HG03520 (cell line): ENCODE data around the gene TCF7L2.

Experiments
- ATAC-seq: cut with Tn5 transposase; IDR thresholded peaks from one replicate; pipeline ENCODE4 v1.9.1; 2021; ENCODE audit warnings: mild to moderate bottlenecking, moderate library complexity; ENCODE audit not compliant: unreplicated experiment

TCF7L2 gene

DNA sequence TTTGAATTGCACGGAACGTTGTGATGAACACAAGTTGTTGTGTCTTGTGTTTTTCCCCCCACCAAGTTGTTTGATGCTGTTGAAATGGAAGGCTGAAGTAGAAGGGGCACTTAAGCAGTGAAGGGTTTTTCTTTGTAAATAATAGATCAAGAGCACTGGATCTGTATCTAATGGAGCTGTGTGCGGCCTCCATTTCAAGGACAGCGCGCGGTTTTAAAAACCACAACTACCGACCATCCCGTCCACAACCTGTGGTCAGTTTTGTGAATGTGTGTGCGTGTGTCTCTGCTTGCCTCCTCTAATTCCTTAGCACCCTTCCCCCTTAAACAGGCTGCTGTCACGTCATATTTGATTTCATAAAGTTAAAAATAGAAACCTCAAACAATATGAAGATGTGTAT is 165.5 kb downstream of the TCF7L2 start:
- ATAC-seq, result no peak

DNA sequence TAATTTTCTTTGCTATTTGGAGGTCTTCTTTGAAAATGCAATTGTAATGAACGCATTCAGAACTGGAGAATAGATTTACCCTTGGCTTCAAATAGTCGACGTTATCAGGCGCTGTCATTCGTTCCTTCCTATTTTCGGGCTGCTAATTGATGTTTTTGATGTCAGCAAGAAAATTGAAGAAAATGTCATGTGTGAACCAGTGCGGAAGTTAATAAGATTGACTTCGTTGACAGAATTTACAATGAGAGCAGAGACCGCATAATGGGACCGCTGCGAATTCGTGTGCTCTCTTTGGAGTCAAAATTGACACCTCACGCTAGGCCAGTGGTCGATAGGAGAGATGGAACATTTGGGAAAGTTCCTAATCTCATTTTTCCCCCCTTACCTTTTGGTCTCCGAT is 168.8 kb downstream of the TCF7L2 start:
- ATAC-seq, result no peak

DNA sequence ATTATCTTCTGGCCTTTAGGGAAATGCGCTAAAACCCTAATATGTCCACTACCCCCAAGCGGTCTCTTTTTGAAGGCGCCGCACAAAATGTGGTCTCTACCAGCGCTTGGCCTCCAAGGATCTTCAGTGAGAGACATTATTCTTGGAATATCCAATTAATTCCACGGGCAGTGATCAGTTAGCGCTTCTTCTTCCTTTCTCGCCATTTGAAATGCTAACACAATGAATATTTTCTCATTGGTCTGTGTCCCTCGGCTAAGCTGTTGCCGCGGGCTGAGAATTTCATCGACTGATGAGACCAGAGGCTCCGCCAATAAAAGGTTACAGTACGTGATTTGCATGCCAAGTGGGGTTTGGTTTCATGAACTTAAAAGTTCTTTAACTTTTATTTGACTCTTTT is 169.8 kb downstream of the TCF7L2 start:
- no peak for ATAC-seq

DNA sequence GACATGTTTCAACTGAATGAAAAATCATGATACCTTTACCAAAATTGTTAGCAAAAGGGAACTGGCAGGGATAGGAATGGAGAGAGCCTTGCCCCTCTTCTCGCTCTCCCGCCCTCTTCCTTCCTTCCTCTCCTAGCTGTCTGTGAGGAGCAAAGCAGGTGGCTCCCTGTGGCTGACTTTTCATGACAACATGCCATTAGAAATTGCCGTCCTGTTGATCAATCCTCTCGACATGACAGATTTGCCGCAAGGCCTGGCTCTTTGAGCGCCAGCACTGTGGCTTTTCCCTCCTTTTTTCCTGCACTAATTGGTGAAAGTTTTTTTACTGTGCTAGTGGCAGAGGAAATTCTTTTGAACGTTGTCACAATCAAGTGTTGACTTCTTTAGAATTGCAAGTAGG is 171.1 kb downstream of the TCF7L2 start:
- ATAC-seq, result no peak

DNA sequence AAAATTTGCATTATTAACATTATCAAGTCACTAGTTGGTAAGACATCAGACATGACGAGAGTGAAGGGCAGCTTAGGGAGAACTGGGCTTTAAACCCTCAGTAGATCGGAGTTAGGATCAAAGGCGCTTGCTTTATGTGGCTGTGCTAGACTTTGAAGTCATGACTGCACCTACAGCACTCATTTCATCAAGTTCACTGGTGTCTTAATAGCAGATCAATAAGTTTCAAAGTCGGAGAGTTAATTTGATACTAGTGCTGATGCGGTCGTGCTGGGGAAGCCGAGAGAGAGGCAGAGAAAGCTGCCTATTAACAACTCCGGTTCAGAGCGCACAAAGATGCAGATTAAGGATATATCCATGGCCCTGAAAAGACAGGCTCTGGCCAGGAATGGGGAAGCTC is 172.9 kb downstream of the TCF7L2 start:
- no peak for ATAC-seq

DNA sequence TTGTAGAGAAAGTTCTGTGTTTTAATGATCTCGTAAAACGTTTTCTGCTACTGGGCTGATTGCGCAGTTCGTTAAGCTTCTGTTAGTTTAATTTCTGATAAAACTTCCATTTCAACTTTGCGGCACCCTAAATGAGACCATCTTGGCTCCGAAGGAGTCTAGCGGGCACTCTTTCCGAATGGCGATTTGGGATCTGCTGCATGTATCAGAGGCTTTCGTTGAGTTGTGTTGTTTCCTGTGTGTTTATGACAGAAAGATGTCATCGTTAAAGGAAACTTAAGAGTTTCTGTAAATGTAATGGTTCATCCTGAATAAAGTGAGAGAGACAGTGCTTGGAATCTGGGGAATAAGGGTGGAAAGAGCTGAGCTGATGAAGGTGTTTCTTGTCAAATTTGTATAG is 174.7 kb downstream of the TCF7L2 start:
- no peak for ATAC-seq

DNA sequence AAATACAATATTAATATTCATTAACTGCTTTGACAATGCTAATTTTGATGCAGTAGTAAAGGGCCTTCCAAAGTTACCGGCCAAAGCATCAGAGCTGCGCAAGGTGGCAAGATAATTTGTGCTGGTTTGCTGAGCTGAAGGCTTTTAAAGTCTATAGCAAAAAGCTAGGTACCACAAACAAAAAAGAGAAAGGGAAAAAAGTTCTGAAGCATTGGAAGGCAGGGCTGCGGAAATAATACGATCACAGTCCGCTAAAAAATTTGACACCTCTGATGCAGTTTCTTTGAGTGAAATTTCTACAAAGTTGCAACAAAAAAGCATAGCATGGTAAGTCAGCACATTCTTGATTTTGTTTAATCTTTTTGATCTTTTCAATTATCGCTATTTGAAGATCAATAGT is 175.6 kb downstream of the TCF7L2 start:
- ATAC-seq, result no peak

DNA sequence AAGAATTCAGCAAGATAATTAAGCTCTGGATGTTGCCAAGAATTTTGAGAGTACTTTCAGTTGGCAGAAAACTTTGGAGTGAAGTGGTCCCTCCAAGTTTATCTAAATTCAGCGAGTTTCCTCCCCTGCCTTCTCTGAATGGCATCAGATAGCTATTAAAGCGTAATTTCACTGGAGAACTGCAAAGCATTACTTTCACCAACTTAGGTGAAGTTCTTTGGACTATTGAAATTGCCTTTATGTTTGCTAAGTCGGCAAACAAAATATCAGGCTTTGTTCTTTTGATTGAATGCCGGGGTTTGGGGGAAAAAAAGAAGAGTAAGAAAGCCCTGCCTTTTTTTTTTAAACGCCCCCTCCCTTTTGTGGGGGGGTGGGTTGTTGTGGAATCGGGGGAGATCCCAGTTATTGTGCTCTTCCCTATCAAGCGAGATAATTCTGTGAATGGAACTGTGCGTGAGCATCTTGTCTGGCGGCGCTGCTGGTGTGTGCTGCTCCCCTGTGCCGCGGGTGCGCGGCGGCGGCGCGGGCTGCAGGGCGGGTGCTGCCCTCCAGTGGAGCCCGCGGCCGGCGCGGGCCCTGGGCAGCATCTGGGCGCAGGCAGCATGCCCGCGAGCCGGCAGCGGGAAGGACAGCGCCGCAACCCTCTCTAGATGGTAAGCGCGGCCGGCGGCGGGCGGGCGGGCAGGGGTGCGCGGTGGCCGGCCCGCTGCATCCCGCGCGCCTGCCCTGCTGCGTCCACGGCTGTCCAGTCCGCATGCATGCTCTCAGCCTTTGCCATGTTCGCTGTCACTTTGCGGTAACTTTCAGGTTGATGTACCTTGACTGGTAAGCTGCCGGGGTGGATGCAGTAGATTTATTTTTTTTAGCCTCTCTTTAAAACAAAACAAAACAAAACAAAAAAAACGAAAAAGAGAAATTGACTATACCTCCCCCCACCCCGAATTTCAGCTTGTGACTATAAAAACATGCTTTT is 176.5 kb downstream of the TCF7L2 start:
- ATAC-seq, result no peak

DNA sequence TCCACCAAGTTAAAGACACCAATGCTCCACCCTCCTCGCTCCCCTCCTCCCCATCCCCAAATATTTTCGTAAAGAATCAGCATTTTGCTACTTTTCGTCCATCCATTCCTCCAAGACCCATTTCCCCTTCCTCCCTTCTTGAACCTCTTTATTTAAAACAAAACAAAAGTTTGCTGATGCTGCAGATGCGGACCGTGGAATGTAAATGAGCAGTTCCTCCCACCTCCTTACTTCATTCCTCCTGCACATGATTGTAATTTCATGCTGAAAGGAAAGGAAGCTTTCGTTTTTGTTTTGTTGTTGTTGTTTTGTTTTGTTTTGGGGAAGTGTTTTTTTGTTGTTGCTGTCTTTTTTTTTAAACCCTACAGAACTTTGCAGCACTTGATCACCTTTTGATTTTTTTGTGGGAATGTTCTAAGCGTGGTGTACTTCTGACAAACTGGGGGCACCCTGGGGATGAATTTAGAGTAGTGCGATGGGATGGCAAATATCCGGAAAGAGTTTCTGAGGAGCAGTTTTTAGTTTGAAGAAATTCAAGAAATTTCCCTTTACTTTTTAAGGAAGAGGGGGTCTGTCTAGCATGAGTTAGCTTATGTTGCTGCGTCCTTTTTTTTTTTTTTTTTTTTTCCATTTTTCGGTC is 177.3 kb downstream of the TCF7L2 start:
- ATAC-seq, result no peak

DNA sequence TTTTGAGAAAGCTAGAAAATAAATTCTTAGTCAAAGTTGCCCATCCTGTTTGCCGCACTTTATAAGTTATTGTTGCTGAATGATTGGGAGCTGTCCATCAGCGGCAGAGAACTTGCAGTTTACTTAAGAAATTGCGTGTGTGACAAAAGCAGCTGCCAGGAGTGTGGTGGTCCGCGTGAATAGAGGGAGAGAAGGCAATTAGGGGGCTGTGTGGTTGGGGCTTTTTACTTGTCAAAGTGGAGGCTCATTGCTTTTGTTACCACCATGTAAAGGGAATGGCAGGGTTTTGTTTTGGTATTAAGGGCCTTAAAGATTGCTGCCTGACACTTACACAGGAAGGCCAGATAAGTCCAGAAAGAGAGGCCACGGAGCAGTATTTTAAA is 177.8 kb downstream of the TCF7L2 start:
- no peak for ATAC-seq

DNA sequence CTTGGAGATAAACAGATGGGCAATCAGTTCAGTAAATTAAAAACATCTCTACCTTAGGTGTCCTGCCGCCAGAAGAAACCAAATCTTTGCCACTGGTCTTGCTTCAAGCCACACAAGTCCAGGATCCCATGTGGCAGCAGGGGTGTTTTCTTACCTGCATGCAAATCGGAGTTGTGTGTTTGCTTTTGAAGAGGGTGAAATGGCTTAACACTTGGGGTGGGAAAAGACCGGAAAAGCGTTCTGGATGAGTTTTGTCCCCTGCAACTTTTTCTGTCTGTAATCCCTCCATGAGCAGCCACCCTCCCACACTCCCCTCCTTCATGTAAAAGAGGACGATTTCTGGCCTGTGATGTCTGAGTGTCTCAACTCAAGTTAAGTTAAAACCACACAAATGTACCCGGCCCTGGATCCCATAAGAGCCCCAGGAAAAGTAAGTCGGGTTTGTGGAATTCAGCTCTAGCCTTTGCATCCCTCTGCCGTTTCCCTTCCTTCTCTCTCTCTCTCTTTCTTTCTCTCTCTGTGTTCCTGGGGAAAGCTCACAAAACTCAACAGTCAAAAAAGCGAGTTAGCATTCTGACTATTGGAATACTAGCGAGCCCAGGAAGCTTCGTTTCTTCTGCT is 178.5 kb downstream of the TCF7L2 start:
- no peak for ATAC-seq

DNA sequence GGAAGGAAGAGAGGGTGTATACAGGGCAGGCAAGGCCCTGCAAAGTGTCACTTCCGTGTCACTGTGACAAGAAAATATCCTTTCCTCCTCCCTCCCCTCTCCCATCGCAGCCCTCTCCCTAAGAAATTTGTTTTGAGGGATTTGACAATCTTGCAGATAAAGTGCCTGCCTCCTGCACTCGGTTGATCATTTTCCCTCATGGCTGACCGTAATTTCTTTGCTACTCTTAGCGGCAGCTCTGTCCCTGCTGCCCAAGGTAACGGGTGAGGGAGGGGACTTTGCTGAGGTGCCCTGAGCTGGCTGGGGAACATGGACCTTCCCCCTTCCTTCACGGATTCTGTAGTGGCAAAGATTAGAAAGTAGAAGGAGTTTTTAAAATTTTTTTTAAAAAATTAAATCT is 179.1 kb downstream of the TCF7L2 start:
- no peak for ATAC-seq

DNA sequence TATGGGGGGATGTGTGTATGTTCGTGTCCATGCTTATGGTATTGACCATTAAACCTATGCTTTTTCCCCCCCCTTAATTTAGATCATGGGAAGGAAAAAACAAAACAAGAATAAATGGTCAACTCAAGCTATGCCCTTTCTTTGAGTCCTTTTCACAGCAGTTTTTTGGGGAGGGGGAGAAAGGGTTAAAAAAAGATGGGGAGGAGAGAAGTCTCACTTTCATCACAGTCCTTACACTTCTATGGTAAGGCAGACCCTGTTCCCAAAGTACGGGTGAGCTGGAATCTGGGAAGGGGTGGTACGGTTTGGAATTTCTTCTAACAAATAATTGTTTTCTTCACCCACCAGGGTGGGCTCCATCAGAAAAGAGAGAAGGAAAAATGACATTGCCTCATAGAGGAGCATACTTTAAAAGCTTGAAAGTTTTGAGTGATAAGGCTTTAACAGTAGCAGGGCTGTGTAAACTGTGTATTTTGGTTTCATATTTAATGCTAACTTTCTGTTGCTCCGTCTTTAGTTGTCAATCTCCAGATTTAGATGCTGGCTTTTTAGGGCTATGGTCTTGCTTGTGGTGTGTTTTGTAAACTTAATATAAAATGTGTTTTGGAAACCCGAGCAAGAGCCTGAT is 180.1 kb downstream of the TCF7L2 start:
- no peak for ATAC-seq

DNA sequence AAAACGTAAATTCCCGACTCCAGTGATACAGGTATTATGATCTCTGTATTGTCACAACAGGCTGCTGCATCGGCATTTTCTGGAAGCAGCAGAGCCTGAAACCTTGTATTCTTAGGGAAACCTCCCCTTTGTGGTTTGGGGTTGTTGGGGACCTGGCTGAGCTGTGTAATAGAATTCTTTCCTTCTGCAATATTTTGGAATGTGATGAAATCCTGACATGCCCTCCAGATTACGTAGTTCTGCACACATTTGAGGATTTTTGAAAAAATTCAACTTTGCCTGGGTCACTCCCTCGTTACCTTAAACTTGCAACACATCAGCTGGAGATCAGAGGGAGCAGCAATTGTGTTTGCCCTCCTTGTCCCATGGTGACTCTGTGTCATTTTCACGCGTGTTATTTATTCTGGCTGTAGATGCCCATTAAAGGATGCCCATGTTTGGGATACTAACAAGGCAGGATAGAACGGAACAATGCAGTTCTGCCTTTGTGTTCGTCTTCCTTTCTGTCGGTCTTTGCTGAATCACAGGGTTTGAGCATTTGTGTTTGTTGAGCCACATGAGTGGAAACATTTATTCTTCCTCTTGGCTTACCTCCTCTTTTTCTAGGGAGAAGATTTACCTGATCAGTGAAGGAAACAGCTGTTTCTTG is 181.7 kb downstream of the TCF7L2 start:
- ATAC-seq, result no peak

DNA sequence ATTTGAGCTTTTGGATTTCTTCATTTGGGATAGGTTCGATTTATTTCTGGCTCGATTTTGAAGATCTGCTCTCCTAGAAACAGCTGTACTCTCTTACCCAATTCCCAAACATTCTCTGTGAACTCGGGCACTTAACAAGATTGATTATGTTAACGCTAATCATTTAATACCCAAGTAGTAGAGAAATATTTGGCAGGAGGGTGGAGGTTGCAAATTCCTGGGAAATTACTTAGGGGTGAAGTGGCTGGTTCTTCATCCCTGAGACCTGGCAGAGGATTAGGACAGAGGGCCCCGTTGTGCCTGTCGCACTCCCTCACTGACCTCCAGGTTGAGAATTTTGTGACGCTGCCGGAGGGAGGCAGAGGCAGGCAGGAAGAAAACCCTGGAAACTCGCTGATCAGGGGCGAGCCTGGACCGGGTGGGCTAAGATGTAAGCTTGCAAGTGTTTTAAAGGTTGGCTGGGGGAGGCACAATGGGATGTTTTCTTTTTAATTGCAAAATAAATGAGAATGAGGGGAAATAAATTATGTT is 182.6 kb downstream of the TCF7L2 start:
- ATAC-seq, result no peak

DNA sequence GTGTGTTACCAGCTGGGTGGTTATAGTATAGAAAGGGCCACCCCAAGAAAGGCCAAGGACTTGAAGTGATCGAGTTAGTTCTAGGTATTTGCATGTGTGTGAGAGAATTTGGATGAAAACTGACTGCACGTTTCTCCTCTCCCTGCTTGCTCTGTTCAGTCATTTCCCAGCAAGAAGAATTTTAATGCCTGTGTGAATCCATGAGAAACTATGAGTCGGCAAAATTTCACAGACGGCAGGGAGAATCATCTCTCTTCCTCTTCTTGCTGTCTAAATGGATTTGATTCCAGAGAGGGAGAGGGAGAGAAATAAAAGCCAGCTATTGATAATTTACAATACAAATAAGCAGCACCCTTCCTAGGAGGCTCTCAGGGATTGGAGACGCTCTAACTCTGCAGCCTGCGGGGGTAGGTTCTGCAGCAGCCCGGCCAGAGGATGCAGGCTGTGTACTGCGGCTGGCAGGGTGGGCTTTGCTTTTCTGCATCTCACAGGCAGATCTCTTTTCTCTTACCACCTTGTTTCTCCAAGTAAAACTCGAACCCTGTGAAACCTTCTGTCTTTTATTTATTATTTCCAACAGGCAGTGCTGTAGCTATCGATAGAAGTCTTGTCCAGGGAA is 183.6 kb downstream of the TCF7L2 start:
- ATAC-seq, result no peak

DNA sequence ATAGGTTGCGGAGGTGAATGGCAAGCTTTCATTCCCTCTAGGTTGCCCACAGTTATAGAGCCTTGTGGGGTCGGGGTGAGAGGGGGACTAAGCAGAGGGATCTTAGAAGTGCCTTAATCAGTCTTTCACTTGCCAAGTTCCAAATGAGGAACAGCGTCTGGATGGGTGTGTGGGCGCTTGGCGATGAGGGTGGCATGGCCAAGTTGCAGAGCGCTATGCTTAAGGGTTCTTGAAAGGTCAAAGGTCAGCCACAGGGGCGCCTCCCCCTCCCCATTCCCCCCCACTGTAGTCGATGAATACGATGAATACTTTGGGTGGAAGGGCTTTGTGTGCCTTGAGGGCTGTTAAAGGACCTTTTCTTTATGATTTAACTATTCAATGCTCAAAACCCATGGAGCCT is 185.0 kb downstream of the TCF7L2 start:
- ATAC-seq, result no peak

DNA sequence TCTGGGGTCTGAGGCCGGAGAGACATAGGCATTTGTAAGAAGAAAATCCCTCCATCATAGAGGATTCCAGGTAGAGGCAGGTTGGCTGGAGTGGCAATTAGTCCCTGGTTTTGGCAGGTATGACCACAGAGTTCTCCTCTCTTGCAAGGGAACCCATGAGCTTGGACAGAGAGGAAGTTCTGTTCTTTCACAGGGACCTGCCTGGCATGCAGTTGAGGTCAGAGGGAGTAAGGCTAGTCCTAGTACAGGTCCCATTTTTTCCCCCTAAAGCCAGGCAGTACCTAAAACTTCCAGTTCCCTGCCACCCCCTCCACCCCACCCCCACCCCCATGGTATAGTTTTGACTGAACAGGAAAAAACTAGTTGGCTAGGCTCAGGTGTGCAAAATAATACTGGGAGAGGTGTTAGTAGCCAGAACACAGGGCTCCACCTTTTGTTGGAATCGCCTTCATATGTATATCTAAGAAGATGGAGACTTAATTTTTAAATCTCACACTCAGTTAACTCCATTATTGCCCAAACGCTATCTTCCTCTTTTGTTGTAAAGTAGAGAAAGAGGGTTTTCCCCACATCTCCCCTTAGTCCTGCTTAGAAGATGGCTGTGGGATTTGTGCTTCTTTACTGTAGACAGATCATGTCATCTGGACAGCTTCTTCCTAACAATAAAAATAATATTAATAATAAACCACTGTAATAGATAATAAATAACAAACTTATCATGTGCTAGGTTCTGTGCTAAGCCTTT is 188.1 kb downstream of the TCF7L2 start:
- ATAC-seq, result no peak

DNA sequence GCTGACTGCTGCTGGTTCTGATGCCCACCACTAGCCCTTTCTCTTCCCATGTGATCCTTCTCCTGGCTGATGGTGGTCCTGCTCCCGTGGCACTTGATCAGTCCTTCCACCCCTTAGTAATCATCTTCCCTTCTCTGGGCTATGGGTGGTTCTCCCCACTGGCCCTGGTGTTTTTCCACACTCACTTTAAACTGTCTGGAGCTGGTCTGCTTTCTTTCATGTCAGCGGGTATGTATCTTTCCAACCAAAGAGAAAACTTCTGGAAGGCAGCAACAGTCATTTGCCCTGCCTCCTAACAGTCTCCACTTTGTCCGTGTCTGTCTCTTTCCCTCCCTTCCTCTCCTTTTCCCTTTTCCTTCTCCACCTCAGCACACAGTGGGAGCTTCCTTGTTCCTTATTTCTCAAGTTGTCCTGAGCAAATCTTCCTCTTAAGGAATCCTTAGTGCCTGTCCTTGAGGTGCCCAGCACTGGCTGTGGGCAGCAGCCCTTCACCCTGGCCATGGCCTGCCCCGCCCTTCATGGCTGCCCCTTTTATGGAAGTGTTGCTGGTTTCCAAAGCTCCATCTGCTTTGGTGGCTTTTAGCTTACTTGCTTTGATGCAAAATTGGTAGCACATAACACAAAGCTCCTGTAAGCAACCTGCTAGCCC is 189.0 kb downstream of the TCF7L2 start:
- no peak for ATAC-seq
